Mucosa of descending colon (tissue), 3 donors: Measurements from ENCODE around the gene CEBPB. TPM values are rescaled to one million over a fixed set of nuclear protein-coding genes. Genes with fewer than 3 reads are reported as not detected.

Source experiments
- ATAC-seq: fragments of 200-7000 bp; cut with Tn5 transposase; one replicate; pipeline ENCODE4 v1.9.1; 2020; ENCODE audit warnings: mild to moderate bottlenecking, moderate library complexity
- DNase-seq, 3 donors: peaks; one replicate each; pipeline ENCODE4 v3.0.0-alpha.2; 2020
- H3K36me3 ChIP-seq: fragments of 200-600 bp; one replicate; pipeline ENCODE4 v1.8.0; 2021; ENCODE audit warnings: low read depth, mild to moderate bottlenecking
- H3K4me1 ChIP-seq: fragments of 200-600 bp; one replicate; pipeline ENCODE4 v1.8.0; 2021; ENCODE audit warnings: low read depth, mild to moderate bottlenecking
- H3K4me3 ChIP-seq: fragments of 200-600 bp; one replicate; pipeline ENCODE4 v1.8.0; 2021; ENCODE audit warnings: mild to moderate bottlenecking
- H3K9me3 ChIP-seq: fragments of 200-600 bp; one replicate; pipeline ENCODE4 v1.8.0; 2021; ENCODE audit warnings: mild to moderate bottlenecking
- CTCF ChIP-seq: fragments of 200-600 bp; IDR thresholded peaks from one replicate; pipeline ENCODE4 v1.8.0; 2022; ENCODE audit warnings: antibody characterized with exemption, mild to moderate bottlenecking
- intact Hi-C, 2 donors: fragments of 100-400 bp; cut with DNase I in 1 of 2; cut with micrococcal nuclease in 1 of 2; formaldehyde crosslinking; loops; one replicate each; pipeline versions ENCODE4 v1.11.0 to v1.11.1; 2022; cut with DNase I, micrococcal nuclease
- total RNA-seq, 3 donors: library from RNA; stranded (reverse); fragmentation: NEBNext Ultra II Directional in 2 of 3; extraction: Animal tissue kit (Norgen Biotek cat#: 25700) in 2 of 3; gene quantifications; one replicate each; pipeline versions ENCODE4 v1.2.1 to v1.2.4, GENCODE V29; 2021 to 2023
- donor health status: DM: no; HTN: no; CAD: no; lungs with moderate emphysema.
- donor health status: DM: no; HTN: no; CAD: no.
- donor health status: DM: no; HTN: yes; CAD: no.

Gene CEBPB
- total RNA-seq, 3 donors from 2014 or later, result 20.2 to 86.7 (median 41.3) TPM

- no peak overlapping the region for H3K4me3 ChIP-seq
- H3K4me1 ChIP-seq, result no peaks in the 10 kb centered on the region
- ATAC-seq, result no peak
- TF ChIP-seq CTCF, result no peak
- H3K36me3 ChIP-seq, result no peaks in the 10 kb centered on the region
- DNase-seq, result no peak
- intact Hi-C loops, result no loop called here
- H3K9me3 ChIP-seq, result no peaks in the 10 kb centered on the region
Measured at GRCh38 chr20:50223039-50224005, 32.7 kb downstream of the CEBPB start.

- no peak for ATAC-seq
- no peak for TF ChIP-seq CTCF
- Histone ChIP-seq H3K9me3 (no peaks in the 10 kb centered on the region), H3K36me3 (no peaks in the 10 kb centered on the region), H3K4me3 (no peak overlapping the region), H3K4me1 (no peaks in the 10 kb centered on the region)
- intact Hi-C loops, result no loop called here
- DNase-seq, result no peak
Measured at GRCh38 chr20:50224052-50224451, 33.4 kb downstream of the CEBPB start.

- H3K36me3 ChIP-seq, result no peaks in the 10 kb centered on the region
- ATAC-seq (peak; percentile 43), DNase-seq (peak in 2 of 3 donors; percentile 44 to 54)
- no peaks in the 10 kb centered on the region for H3K4me1 ChIP-seq
- no peaks in the 10 kb centered on the region for H3K9me3 ChIP-seq
- H3K4me3 ChIP-seq, result no peak overlapping the region
- no peak for TF ChIP-seq CTCF
- intact Hi-C loops, result no loop called here
Measured at GRCh38 chr20:50224531-50225255, 34.1 kb downstream of the CEBPB start.

- Histone ChIP-seq H3K4me1 (no peaks in the 10 kb centered on the region), H3K9me3 (no peaks in the 10 kb centered on the region), H3K36me3 (no peaks in the 10 kb centered on the region), H3K4me3 (no peak overlapping the region)
- TF ChIP-seq CTCF, result no peak
- ATAC-seq (no peak), DNase-seq (no peak)
- intact Hi-C loops, result no loop called here
Measured at GRCh38 chr20:50226093-50226974, 35.7 kb downstream of the CEBPB start.

GRCh38 chr20:50227506-50227905, 36.9 kb downstream of the CEBPB start:
- no peak for TF ChIP-seq CTCF
- H3K9me3 ChIP-seq, result no peaks in the 10 kb centered on the region
- H3K4me3 ChIP-seq, result no peak overlapping the region
- ATAC-seq (no peak), DNase-seq (no peak)
- no peaks in the 10 kb centered on the region for H3K4me1 ChIP-seq
- intact Hi-C loops, result no loop called here
- no peaks in the 10 kb centered on the region for H3K36me3 ChIP-seq
